K562 (cell line): ENCODE measurements around the gene SNRNP70. TPM values are rescaled to one million over a fixed set of nuclear protein-coding genes. Genes with fewer than 3 reads are reported as not detected.

Experiments
- CHD2 ChIP-seq: IDR thresholded peaks from 2 replicates; pipeline ENCODE4 v1.6.1; 2011; ENCODE audit warnings: low read depth, low read length
- CREB1 ChIP-seq, 2 experiments: sonication (generic) in 1 of 2; formaldehyde crosslinking in 1 of 2; IDR thresholded peaks; 2 replicates each; pipeline versions ENCODE4 v1.6.1 to v1.8.0; 2012 to 2022; ENCODE audit warnings: inconsistent platforms in 1 of 2, mild to moderate bottlenecking in 1 of 2, missing genetic modification reagents in 1 of 2, moderate library complexity in 1 of 2
- CREM ChIP-seq: IDR thresholded peaks from 2 replicates; pipeline ENCODE4 v1.6.1; 2014; ENCODE audit warnings: antibody characterized with exemption, low read depth
- DPF2 ChIP-seq: fragments of 450-650 bp; IDR thresholded peaks from 2 replicates; pipeline ENCODE4 v1.6.1; 2016
- HDAC1 ChIP-seq, 2 experiments: fragments of 450-650 bp; IDR thresholded peaks; 2 replicates each; pipeline ENCODE4 v1.6.1; 2016 to 2017; ENCODE audit warnings: inconsistent platforms in 1 of 2, mild to moderate bottlenecking in 1 of 2, moderate library complexity in 1 of 2
- ILF3 ChIP-seq: fragments of 450-650 bp; IDR thresholded peaks from 2 replicates; pipeline ENCODE4 v1.6.1; 2018; ENCODE audit warnings: antibody characterized with exemption, mild to moderate bottlenecking, moderate library complexity, borderline replicate concordance
- PRMT5 ChIP-seq: sonication (generic); formaldehyde crosslinking; IDR thresholded peaks from 2 replicates; pipeline ENCODE4 v1.5.0; 2020; ENCODE audit warnings: missing genetic modification reagents
- SIN3B ChIP-seq: fragments of 450-650 bp; IDR thresholded peaks from 2 replicates; pipeline ENCODE4 v1.6.1; 2017; ENCODE audit warnings: low read depth, mild to moderate bottlenecking, moderate library complexity
- SMAD4 ChIP-seq: fragments of 250-450 bp; sonication (Bioruptor Pico); conservative IDR thresholded peaks from 2 replicates; pipeline ENCODE4 v1.8.0; 2021; ENCODE audit warnings: inconsistent platforms, mild to moderate bottlenecking, moderate library complexity
- TEAD1 ChIP-seq, 2 experiments: fragments of 450-650 bp in 1 of 2; sonication (generic) in 1 of 2; formaldehyde crosslinking; IDR thresholded peaks; 2 replicates each; pipeline versions ENCODE4 v1.4.0 to v1.8.0; 2020 to 2022; ENCODE audit warnings: mild to moderate bottlenecking in 2 of 2, missing genetic modification reagents in 1 of 2
- U2AF2 ChIP-seq: fragments of 200-400 bp; formaldehyde crosslinking; optimal IDR thresholded peaks from 2 replicates; pipeline ENCODE3; 2017; ENCODE audit warnings: low read depth, mild to moderate bottlenecking, low read length
- YY1 ChIP-seq, 3 experiments: IDR thresholded peaks; 2 replicates each; pipeline ENCODE4 v1.6.1; 2011; ENCODE audit warnings: low read length in 2 of 3, mild to moderate bottlenecking in 2 of 3, moderate library complexity in 2 of 3, borderline replicate concordance in 1 of 3, control low read depth in 1 of 3, low read depth in 1 of 3; ENCODE audit not compliant: insufficient read depth in 3 of 3, insufficient replicate concordance in 2 of 3, control insufficient read depth in 1 of 3, insufficient read length in 1 of 3; ENCODE audit errors: extremely low read depth in 1 of 3
- ZNF133 ChIP-seq: fragments of 250-450 bp; sonication (Bioruptor Pico); IDR thresholded peaks from 2 replicates; pipeline ENCODE4 v1.4.0; 2020; ENCODE audit warnings: mild to moderate bottlenecking
- ZNF175 ChIP-seq: fragments of 200-800 bp; sonication (Bioruptor generic); IDR thresholded peaks from 2 replicates; pipeline ENCODE4 v1.6.1; 2016; ENCODE audit warnings: low read depth, mild to moderate bottlenecking, missing genetic modification characterization, missing compliant biosample characterization
- ZNF3 ChIP-seq: fragments of 250-450 bp; sonication (Bioruptor Pico); IDR thresholded peaks from 2 replicates; pipeline ENCODE4 v1.5.0; 2021; ENCODE audit warnings: mild to moderate bottlenecking, moderate library complexity
- ZNF589 ChIP-seq: fragments of 200-800 bp; sonication (Bioruptor generic); IDR thresholded peaks from 2 replicates; pipeline ENCODE4 v1.6.1; 2016; ENCODE audit warnings: low read depth, missing genetic modification characterization, missing compliant biosample characterization
- polyA plus RNA-seq, 8 experiments: library from polyadenylated mRNA; depleted of rRNA in 4 of 8; stranded (reverse) in 5 of 8; unstranded in 3 of 8; fragments of >200 nt; fragmentation: Nextera tagmentation in 2 of 8; fragmentation: Illumina TruSeq in 1 of 8; extraction: Ambion mirVana in 2 of 8; extraction: Trizol in 1 of 8; gene quantifications; 2 replicates each; pipeline versions ENCODE4 v1.2.1 to v1.2.3, GENCODE V29; 2011 to 2014; ENCODE audit warnings: inconsistent platforms in 1 of 8, missing spikeins in 1 of 8
- total RNA-seq, 7 experiments: library from RNA; depleted of rRNA in 6 of 7; stranded (reverse); fragments of >200 nt in 6 of 7; fragmentation: Illumina TruSeq in 2 of 7; extraction: Trizol in 2 of 7; gene quantifications; 2 replicates each; pipeline versions ENCODE4 v1.2.1 to v1.2.3, GENCODE V29; 2011 to 2021; ENCODE audit warnings: low replicate concordance in 1 of 7
- TF ChIP-seq, protein P1 (sequence below): IDR thresholded peaks from 2 replicates; pipeline ENCODE4 v1.6.1; 2011; ENCODE audit not compliant: insufficient read length; ENCODE audit errors: extremely low read depth
- TF ChIP-seq, protein P2 (sequence below): fragments of 450-650 bp; formaldehyde crosslinking; conservative IDR thresholded peaks from 2 replicates; pipeline ENCODE4 v1.4.0; 2022; ENCODE audit warnings: mild to moderate bottlenecking, missing genetic modification characterization
- TF ChIP-seq, protein P3 (sequence below): fragments of 250-450 bp; sonication (Bioruptor Pico); IDR thresholded peaks from 2 replicates; pipeline ENCODE4 v1.8.0; 2021; ENCODE audit warnings: moderate library complexity, mild to moderate bottlenecking, inconsistent platforms
- TF ChIP-seq, protein P4 (sequence below), 2 experiments: IDR thresholded peaks; 2 replicates each; pipeline ENCODE4 v1.6.1; 2012; ENCODE audit warnings: improper control_type of control experiment in 2 of 2, low read depth in 2 of 2, low read length in 2 of 2, borderline replicate concordance in 1 of 2

SNRNP70 gene
- total and polyA plus RNA-seq, 9 of the 15 experiments (the other 6 are each of a cell fraction or from before 2014, with no cell fraction given) = 2.8 to 496 (median 136) TPM

DNA sequence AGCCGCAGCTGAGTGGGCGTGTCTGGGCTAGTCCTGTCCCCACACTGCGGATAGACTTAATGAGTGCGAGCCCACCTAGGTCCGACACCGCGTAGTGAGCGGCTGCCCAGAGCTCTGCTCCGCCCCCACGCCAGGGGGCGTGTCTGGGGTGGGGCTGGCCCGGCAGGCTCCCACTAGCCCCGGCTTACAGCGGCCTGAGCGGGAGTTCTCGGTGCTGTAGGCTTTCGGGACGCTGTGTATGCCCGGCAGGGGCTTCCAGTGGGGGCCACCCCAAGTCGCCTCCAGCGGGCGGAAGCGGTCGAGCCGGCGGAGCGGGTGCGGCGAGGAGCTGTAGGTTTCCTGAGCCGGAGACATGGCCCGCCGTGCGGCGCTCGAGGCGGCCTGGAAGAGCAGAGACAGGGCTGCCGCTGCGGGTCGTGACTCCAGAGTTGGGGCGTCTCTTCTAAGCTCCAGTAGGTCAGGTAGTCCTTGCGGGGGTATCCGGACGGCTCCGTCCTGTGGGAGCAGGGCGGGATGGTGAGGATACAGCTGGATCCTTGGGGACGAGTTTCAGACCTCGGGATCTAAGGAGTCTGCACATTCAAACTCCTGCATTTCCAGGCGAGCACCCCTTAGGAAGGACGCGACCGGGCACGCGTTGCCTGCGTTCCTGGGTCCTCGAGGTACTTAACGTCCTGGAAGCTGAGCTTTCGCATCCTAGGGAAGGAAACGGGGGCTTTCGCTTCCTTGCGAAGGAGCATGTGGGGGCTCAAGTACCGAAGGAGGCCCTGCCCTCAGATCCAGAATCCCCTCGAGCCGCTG is 28.9 kb upstream of the SNRNP70 start (continued):
- TF ChIP-seq TEAD1 (CRISPR knock-in tag; IDR thresholded peaks at IDR 0.05) (0 out of 4 replicates have a peak, but pooled peaks of 1 of the 2 experiments have one; percentile 42), PRMT5 (CRISPR knock-in tag) (no peak), DPF2 (peak; percentile 33; the same call in 1 of the 2 replicates), SMAD4 (CRISPR knock-in tag) (peak; percentile 69), YY1 (IDR thresholded peaks at IDR 0.05; ENCODE audit: borderline replicate concordance in 1 of 3, control insufficient read depth in 1 of 3, extremely low read depth in 1 of 3, insufficient read depth in 3 of 3, insufficient read length in 1 of 3, insufficient replicate concordance in 2 of 3, low read depth in 1 of 3, low read length in 2 of 3) (peak in 1 of 3 experiments; percentile 5), ILF3 (no peak), U2AF2 (no peak), ZNF175 (CRISPR knock-in tag) (no peak), ZNF3 (no peak), ZNF589 (no peak), CHD2 (no peak), CREB1 (IDR thresholded peaks at IDR 0.05) (no peak), CREB1 (CRISPR knock-in tag; IDR thresholded peaks at IDR 0.05) (no peak), ZNF133 (CRISPR knock-in tag) (no peak), SIN3B (peak; percentile 12; the same call in 1 of the 2 replicates), CREM (no peak), HDAC1 (IDR thresholded peaks at IDR 0.05) (peak in 1 of 2 experiments; percentile 45; a peak in 1 of 4 replicates)
- TF ChIP-seq, protein P1, sequence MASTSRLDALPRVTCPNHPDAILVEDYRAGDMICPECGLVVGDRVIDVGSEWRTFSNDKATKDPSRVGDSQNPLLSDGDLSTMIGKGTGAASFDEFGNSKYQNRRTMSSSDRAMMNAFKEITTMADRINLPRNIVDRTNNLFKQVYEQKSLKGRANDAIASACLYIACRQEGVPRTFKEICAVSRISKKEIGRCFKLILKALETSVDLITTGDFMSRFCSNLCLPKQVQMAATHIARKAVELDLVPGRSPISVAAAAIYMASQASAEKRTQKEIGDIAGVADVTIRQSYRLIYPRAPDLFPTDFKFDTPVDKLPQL = no peak
- TF ChIP-seq, protein P2, sequence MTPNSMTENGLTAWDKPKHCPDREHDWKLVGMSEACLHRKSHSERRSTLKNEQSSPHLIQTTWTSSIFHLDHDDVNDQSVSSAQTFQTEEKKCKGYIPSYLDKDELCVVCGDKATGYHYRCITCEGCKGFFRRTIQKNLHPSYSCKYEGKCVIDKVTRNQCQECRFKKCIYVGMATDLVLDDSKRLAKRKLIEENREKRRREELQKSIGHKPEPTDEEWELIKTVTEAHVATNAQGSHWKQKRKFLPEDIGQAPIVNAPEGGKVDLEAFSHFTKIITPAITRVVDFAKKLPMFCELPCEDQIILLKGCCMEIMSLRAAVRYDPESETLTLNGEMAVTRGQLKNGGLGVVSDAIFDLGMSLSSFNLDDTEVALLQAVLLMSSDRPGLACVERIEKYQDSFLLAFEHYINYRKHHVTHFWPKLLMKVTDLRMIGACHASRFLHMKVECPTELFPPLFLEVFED (CRISPR knock-in tag) = no peak
- TF ChIP-seq, protein P3, sequence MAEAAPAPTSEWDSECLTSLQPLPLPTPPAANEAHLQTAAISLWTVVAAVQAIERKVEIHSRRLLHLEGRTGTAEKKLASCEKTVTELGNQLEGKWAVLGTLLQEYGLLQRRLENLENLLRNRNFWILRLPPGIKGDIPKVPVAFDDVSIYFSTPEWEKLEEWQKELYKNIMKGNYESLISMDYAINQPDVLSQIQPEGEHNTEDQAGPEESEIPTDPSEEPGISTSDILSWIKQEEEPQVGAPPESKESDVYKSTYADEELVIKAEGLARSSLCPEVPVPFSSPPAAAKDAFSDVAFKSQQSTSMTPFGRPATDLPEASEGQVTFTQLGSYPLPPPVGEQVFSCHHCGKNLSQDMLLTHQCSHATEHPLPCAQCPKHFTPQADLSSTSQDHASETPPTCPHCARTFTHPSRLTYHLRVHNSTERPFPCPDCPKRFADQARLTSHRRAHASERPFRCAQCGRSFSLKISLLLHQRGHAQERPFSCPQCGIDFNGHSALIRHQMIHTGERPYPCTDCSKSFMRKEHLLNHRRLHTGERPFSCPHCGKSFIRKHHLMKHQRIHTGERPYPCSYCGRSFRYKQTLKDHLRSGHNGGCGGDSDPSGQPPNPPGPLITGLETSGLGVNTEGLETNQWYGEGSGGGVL (CRISPR knock-in tag) = no peak
- TF ChIP-seq, protein P4, sequence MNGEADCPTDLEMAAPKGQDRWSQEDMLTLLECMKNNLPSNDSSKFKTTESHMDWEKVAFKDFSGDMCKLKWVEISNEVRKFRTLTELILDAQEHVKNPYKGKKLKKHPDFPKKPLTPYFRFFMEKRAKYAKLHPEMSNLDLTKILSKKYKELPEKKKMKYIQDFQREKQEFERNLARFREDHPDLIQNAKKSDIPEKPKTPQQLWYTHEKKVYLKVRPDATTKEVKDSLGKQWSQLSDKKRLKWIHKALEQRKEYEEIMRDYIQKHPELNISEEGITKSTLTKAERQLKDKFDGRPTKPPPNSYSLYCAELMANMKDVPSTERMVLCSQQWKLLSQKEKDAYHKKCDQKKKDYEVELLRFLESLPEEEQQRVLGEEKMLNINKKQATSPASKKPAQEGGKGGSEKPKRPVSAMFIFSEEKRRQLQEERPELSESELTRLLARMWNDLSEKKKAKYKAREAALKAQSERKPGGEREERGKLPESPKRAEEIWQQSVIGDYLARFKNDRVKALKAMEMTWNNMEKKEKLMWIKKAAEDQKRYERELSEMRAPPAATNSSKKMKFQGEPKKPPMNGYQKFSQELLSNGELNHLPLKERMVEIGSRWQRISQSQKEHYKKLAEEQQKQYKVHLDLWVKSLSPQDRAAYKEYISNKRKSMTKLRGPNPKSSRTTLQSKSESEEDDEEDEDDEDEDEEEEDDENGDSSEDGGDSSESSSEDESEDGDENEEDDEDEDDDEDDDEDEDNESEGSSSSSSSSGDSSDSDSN (IDR thresholded peaks at IDR 0.05; ENCODE audit: borderline replicate concordance in 1 of 2, low read depth in 2 of 2, low read length in 2 of 2) = 0 out of 4 replicates have a peak, but pooled peaks of 1 of the 2 experiments have one; percentile 71
